Thyroid gland (tissue), 4 donors: ENCODE measurements around the gene MNAT1.

Source experiments
- CTCF ChIP-seq, 6 experiments: fragments of 200-600 bp in 3 of 6; fragments of 450-650 bp in 3 of 6; sonication (generic) in 3 of 6; IDR thresholded peaks; one replicate each; pipeline ENCODE4 v1.5.1; 2016 to 2019; ENCODE audit warnings: antibody characterized with exemption in 6 of 6, mild to moderate bottlenecking in 2 of 6, inconsistent platforms in 1 of 6, moderate library complexity in 1 of 6
- POLR2A ChIP-seq, 2 donors: fragments of 450-650 bp; IDR thresholded peaks; one replicate each; pipeline ENCODE4 v1.6.1; 2017; ENCODE audit warnings: antibody characterized with exemption in 2 of 2, mild to moderate bottlenecking in 2 of 2, moderate library complexity in 1 of 2

- TF ChIP-seq CTCF (IDR thresholded peaks at IDR 0.05) (no peak), POLR2A (IDR thresholded peaks at IDR 0.05) (no peak)
Measured at GRCh38 chr14:60738843-60739508, 4.4 kb downstream of the MNAT1 start.
